NCI-H82 treated with DMSO at 0.1 percent for 48 hours (cell line): ENCODE measurements around the gene C1orf146.
"Not testable (repeated sequence)": the region's sequence is repeated elsewhere in the genome, so short reads cannot be mapped to it uniquely, and the experiment has no call there.

Source experiments
- DNase-seq: peaks from one replicate; lab custom pipeline; 2025; ENCODE audit not compliant: unreplicated experiment; lab: John Stamatoyannopoulos, UW

C1orf146 gene

DNA sequence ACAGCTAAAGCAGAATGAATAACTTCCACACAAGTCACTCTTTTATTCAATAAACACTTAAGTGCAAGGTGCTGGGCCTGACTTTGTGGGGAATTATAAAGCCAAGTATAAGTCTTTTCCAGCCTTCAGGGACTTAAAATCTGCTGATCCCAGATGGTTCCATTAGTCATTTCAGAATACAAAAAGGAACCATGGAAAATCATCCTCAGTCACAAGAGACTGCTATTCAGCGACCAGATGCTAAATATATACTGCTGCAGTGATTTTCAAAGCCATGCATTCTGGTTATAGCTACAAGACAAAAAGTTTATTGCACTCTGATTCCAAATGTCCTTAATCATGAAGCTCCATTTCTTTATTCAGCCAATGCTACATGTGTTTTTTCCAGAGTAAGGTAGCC is 55.3 kb downstream of the C1orf146 start:
- no peak for DNase-seq

DNA sequence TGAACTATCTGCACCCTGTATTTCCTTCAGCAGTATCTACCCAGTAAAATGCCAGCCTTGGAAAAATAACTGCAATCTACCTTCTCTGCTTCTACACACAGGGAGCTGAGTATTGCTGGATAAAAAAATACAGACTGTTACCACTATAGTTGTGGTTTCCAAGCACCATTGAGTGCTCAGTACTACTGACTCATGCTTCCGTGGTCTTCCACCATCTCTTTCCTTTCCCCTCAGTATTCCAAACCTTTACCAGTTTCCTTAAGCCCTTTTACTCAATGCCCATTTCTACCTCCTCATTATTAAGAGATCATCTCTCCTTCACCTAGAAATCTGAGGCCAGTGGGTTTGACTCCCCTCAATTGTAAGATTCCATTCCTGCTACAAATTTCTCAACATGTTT is 57.2 kb downstream of the C1orf146 start:
- DNase-seq, result no peak

DNA sequence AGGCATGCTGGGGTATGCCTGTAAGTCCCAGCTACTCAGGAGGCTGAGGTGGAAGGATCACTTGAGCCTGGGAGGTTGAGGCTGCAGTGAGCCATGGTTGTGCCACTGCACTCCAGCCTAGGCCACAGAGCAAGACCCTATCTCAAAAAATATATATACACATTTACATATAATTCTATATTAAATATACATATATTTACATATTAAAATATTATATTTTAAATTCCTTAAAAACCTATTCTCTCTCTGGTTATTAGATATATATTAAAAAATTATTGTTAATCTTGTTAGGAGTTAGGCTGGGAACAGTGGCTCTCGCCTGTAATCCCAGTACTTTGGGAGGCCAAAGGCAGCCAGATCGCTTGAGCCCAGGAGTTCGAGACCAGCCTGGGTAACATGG is 58.4 kb downstream of the C1orf146 start:
- no peak for DNase-seq

DNA sequence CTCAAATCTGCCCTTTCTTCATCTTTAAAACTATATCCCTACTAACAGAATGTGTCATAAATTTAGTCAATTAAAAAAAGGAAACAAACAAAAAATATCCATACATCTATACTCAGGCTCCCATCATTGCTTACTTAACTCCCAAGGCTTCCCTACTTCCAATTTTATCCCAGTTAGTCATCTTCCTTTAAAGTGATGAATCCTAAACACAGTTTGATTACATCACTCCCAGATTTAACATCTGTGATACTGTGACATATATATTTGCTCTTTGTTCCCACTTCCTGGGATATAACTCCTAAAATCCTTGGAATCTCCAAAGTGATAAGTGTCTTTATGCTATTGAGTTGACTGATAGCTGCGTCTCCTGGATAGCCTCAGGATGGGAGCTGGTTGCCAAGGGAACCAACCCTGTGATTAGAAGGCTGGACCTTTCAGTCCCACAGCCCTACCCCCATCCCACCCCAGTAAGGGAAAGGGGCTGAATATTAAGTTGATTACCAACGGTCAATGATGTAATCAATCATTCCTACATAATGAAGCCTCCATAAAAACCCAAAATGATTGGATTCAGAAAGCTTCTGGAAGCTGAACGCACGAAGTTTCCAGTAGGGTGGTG is 59.5 kb downstream of the C1orf146 start:
- no peak for DNase-seq

GRCh38 chr1:92279781-92280180 is 62.1 kb downstream of the C1orf146 start:
- DNase-seq, result not testable (repeated sequence)

DNA sequence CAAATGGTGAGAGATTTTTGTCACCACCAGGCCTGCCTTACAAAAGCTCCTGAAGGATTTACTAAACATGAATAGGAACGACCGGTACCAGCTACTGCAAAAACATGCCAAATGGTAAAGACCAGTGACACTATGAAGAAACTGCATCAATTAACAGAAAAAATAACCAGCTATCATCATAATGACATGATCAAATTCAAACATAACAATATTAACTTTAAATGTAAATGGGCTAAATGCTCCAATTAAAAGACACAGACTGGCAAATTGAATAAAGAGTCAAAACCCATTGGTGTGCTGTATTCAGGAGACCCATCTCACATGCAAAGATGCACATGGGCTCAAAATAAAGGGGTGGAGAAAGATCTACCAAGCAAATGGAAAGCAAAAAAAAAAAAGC is 63.7 kb downstream of the C1orf146 start:
- DNase-seq, result not testable (repeated sequence)

DNA sequence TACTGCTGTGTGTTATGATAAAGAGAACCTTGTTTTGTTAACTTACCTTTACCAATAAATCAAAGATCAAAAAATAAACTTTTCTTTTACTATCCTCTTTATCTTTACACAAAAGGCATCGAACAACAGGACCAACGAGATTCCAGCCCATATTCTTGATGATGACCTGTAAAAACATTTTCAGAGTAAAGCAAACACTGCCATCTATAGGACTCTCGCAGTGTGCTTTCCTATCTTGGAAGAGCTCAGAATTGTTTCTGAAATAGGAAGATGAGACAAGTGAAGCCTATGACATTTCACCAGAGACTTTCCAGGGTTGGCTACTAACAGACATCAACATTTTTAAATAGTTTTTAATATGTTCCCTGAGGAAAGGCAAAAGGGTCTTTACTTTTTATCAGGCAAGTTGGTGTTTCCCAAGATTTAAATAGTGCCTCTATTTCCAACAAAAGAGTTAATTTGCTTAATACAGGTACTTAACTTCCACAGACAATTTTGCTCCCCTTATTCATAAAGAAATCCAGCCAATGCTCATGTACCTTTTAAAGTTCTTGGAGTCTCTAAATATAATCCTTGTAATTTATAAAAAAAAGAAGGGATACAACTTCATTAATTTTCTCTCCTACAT is 73.8 kb downstream of the C1orf146 start:
- peak; percentile 46 for DNase-seq
